Ishikawa (cell line): ENCODE data around the gene CHST9.

ENCODE experiments used
- CEBPB ChIP-seq: IDR thresholded peaks from 2 replicates; pipeline ENCODE4 v1.6.1; 2012
- EP300 ChIP-seq: IDR thresholded peaks from 2 replicates; pipeline ENCODE4 v1.6.1; 2012; ENCODE audit warnings: borderline replicate concordance
- FOXM1 ChIP-seq: IDR thresholded peaks from 2 replicates; pipeline ENCODE4 v1.6.1; 2012; ENCODE audit warnings: low read depth, borderline replicate concordance
- NFIC ChIP-seq: IDR thresholded peaks from 2 replicates; pipeline ENCODE4 v1.6.1; 2012
- TCF12 ChIP-seq: IDR thresholded peaks from 2 replicates; pipeline ENCODE4 v1.6.1; 2012; ENCODE audit warnings: low read depth
- TEAD4 ChIP-seq: IDR thresholded peaks from 2 replicates; pipeline ENCODE4 v1.6.1; 2012
- USF1 ChIP-seq: IDR thresholded peaks from 2 replicates; pipeline ENCODE4 v1.6.1; 2012
- YY1 ChIP-seq: IDR thresholded peaks from 2 replicates; pipeline ENCODE4 v1.6.1; 2012; ENCODE audit warnings: low read depth
- ZBTB7A ChIP-seq: IDR thresholded peaks from 2 replicates; pipeline ENCODE4 v1.6.1; 2012; ENCODE audit warnings: low read depth
- TF ChIP-seq, protein P1 (sequence below): IDR thresholded peaks from 2 replicates; pipeline ENCODE4 v1.6.1; 2012; ENCODE audit warnings: low read depth, mild to moderate bottlenecking
- TF ChIP-seq, protein P2 (sequence below): IDR thresholded peaks from 2 replicates; pipeline ENCODE4 v1.6.1; 2012

GRCh38 chr18:26941584-26941983 is 243.5 kb downstream of the CHST9 start:
- TF ChIP-seq, protein P1, sequence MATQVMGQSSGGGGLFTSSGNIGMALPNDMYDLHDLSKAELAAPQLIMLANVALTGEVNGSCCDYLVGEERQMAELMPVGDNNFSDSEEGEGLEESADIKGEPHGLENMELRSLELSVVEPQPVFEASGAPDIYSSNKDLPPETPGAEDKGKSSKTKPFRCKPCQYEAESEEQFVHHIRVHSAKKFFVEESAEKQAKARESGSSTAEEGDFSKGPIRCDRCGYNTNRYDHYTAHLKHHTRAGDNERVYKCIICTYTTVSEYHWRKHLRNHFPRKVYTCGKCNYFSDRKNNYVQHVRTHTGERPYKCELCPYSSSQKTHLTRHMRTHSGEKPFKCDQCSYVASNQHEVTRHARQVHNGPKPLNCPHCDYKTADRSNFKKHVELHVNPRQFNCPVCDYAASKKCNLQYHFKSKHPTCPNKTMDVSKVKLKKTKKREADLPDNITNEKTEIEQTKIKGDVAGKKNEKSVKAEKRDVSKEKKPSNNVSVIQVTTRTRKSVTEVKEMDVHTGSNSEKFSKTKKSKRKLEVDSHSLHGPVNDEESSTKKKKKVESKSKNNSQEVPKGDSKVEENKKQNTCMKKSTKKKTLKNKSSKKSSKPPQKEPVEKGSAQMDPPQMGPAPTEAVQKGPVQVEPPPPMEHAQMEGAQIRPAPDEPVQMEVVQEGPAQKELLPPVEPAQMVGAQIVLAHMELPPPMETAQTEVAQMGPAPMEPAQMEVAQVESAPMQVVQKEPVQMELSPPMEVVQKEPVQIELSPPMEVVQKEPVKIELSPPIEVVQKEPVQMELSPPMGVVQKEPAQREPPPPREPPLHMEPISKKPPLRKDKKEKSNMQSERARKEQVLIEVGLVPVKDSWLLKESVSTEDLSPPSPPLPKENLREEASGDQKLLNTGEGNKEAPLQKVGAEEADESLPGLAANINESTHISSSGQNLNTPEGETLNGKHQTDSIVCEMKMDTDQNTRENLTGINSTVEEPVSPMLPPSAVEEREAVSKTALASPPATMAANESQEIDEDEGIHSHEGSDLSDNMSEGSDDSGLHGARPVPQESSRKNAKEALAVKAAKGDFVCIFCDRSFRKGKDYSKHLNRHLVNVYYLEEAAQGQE, result no peak
- no peak for TF ChIP-seq YY1
- TF ChIP-seq, protein P2, sequence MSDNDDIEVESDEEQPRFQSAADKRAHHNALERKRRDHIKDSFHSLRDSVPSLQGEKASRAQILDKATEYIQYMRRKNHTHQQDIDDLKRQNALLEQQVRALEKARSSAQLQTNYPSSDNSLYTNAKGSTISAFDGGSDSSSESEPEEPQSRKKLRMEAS, result no peak
- TF ChIP-seq TEAD4, result no peak
- no peak for TF ChIP-seq CEBPB
- no peak for TF ChIP-seq EP300
- TF ChIP-seq NFIC, result no peak
- TF ChIP-seq FOXM1, result no peak
- no peak for TF ChIP-seq TCF12
- TF ChIP-seq ZBTB7A, result no peak
- TF ChIP-seq USF1, result no peak
